ENCODE data around the gene HNRNPA3. TPM values are rescaled to one million over a fixed set of nuclear protein-coding genes. Genes with fewer than 3 reads are reported as not detected.

Gene HNRNPA3
- total and polyA plus RNA-seq, 2 experiments from 2014 or later: 151 to 290 TPM

DNA sequence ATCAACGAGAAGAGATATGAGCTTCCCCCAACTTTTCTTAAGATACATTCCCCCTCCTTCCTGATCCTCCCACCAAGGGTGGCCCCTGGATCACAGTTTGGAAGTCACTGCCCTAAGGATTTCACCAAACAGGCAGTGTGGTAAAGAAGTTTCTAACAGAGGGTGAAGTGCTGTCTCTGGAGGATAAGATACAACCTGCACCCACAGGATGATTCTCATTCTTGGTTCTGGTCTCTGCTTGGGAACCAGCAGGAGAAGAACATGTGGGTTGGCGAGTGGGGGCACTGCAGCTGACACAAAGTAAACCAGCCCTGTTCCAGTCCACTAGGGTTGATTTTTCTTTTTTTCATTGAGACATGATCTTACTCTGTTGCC, 42.6 kb downstream of the HNRNPA3 start (continued):
- TF ChIP-seq, protein P1, sequence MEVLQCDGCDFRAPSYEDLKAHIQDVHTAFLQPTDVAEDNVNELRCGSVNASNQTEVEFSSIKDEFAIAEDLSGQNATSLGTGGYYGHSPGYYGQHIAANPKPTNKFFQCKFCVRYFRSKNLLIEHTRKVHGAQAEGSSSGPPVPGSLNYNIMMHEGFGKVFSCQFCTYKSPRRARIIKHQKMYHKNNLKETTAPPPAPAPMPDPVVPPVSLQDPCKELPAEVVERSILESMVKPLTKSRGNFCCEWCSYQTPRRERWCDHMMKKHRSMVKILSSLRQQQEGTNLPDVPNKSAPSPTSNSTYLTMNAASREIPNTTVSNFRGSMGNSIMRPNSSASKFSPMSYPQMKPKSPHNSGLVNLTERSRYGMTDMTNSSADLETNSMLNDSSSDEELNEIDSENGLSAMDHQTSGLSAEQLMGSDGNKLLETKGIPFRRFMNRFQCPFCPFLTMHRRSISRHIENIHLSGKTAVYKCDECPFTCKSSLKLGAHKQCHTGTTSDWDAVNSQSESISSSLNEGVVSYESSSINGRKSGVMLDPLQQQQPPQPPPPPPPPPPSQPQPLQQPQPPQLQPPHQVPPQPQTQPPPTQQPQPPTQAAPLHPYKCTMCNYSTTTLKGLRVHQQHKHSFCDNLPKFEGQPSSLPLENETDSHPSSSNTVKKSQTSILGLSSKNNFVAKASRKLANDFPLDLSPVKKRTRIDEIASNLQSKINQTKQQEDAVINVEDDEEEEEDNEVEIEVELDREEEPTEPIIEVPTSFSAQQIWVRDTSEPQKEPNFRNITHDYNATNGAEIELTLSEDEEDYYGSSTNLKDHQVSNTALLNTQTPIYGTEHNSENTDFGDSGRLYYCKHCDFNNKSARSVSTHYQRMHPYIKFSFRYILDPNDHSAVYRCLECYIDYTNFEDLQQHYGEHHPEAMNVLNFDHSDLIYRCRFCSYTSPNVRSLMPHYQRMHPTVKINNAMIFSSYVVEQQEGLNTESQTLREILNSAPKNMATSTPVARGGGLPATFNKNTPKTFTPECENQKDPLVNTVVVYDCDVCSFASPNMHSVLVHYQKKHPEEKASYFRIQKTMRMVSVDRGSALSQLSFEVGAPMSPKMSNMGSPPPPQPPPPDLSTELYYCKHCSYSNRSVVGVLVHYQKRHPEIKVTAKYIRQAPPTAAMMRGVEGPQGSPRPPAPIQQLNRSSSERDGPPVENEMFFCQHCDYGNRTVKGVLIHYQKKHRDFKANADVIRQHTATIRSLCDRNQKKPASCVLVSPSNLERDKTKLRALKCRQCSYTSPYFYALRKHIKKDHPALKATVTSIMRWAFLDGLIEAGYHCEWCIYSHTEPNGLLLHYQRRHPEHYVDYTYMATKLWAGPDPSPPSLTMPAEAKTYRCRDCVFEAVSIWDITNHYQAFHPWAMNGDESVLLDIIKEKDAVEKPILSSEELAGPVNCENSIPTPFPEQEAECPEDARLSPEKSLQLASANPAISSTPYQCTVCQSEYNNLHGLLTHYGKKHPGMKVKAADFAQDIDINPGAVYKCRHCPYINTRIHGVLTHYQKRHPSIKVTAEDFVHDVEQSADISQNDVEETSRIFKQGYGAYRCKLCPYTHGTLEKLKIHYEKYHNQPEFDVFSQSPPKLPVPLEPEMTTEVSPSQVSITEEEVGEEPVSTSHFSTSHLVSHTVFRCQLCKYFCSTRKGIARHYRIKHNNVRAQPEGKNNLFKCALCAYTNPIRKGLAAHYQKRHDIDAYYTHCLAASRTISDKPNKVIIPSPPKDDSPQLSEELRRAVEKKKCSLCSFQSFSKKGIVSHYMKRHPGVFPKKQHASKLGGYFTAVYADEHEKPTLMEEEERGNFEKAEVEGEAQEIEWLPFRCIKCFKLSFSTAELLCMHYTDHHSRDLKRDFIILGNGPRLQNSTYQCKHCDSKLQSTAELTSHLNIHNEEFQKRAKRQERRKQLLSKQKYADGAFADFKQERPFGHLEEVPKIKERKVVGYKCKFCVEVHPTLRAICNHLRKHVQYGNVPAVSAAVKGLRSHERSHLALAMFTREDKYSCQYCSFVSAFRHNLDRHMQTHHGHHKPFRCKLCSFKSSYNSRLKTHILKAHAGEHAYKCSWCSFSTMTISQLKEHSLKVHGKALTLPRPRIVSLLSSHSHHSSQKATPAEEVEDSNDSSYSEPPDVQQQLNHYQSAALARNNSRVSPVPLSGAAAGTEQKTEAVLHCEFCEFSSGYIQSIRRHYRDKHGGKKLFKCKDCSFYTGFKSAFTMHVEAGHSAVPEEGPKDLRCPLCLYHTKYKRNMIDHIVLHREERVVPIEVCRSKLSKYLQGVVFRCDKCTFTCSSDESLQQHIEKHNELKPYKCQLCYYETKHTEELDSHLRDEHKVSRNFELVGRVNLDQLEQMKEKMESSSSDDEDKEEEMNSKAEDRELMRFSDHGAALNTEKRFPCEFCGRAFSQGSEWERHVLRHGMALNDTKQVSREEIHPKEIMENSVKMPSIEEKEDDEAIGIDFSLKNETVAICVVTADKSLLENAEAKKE (CRISPR knock-in tag; IDR thresholded peaks at IDR 0.05): no peak
- TF ChIP-seq EZH2phosphoT487 (IDR thresholded peaks at IDR 0.05; ENCODE audit: unreplicated experiment) (no peak), STAT1 (IDR thresholded peaks at IDR 0.05; ENCODE audit: unreplicated experiment) (no peak)

DNA sequence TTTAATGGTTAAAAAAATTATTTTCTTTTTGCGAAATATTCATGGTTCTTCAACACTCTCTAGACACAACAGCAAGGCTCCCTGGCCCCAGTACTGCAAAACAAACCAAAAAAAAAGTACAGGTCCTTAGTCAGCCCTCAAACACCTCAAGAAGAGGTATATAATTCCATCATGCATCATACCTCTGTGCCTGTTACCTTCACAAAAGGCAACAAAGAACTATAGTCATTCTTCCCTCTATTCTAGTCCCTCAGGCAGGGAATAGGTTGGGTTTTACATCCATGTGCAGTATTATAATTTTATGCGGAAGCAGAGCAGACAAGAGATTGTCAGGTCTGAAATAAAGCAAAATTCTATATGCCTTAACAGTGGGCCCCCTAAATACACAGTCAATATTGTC, 43.4 kb downstream of the HNRNPA3 start:
- Histone ChIP-seq H3F3A (replicated peaks; ENCODE audit: low read depth) (no peaks in the 10 kb centered on the region), H3K27ac (ENCODE audit: low read depth) (no peak overlapping the region), H3K4me3 (no peak overlapping the region), H3K27me3 (ENCODE audit: insufficient read depth) (no peaks in the 10 kb centered on the region), H3K4me1 (ENCODE audit: insufficient read depth) (peaks cover 30% of the 10 kb centered on the region), H3K9me2 (ENCODE audit: insufficient read depth) (no peaks in the 10 kb centered on the region), H2AFZ (no peak overlapping the region), H3K4me2 (no peak overlapping the region), H3K36me3 (ENCODE audit: insufficient read depth) (0 out of 2 replicates have a peak, but pooled peaks cover 6% of the 10 kb centered on the region), H3K79me2 (replicated peaks; ENCODE audit: insufficient read depth) (peaks cover 100% of the 10 kb centered on the region), H4K20me1 (replicated peaks; ENCODE audit: insufficient read depth) (peaks cover 53% of the 10 kb centered on the region)
- Mint-ChIP-seq H3K4me3 (no peak overlapping the region), H3K4me1 (peaks cover 51% of the 10 kb centered on the region), H3K36me3 (ENCODE audit: low read depth) (peaks cover 39% of the 10 kb centered on the region), H3K27ac (no peak overlapping the region), H3K9me3 (peaks cover 21% of the 10 kb centered on the region), H3K27me3 (ENCODE audit: insufficient read depth, low read depth, poor library complexity) (peaks cover 10% of the 10 kb centered on the region)
- DNase-seq (ENCODE audit: low spot score) (no peak), ATAC-seq (no peak)
- TF ChIP-seq POLR2AphosphoS5 (IDR thresholded peaks at IDR 0.05; ENCODE audit: low read depth) (no peak), ZNF331 (CRISPR knock-in tag; IDR thresholded peaks at IDR 0.05; ENCODE audit: low read depth) (no peak), JUNB (IDR thresholded peaks at IDR 0.05; ENCODE audit: unreplicated experiment) (no peak), NANOG (IDR thresholded peaks at IDR 0.05; ENCODE audit: borderline replicate concordance) (no peak), STAT1 (IDR thresholded peaks at IDR 0.05; ENCODE audit: unreplicated experiment) (no peak), ZNF114 (CRISPR knock-in tag; IDR thresholded peaks at IDR 0.05) (no peak), CREB1 (CRISPR knock-in tag; IDR thresholded peaks at IDR 0.05; ENCODE audit: low read depth) (no peak), EZH2phosphoT487 (IDR thresholded peaks at IDR 0.05; ENCODE audit: unreplicated experiment) (no peak)
- TF ChIP-seq, protein P2, sequence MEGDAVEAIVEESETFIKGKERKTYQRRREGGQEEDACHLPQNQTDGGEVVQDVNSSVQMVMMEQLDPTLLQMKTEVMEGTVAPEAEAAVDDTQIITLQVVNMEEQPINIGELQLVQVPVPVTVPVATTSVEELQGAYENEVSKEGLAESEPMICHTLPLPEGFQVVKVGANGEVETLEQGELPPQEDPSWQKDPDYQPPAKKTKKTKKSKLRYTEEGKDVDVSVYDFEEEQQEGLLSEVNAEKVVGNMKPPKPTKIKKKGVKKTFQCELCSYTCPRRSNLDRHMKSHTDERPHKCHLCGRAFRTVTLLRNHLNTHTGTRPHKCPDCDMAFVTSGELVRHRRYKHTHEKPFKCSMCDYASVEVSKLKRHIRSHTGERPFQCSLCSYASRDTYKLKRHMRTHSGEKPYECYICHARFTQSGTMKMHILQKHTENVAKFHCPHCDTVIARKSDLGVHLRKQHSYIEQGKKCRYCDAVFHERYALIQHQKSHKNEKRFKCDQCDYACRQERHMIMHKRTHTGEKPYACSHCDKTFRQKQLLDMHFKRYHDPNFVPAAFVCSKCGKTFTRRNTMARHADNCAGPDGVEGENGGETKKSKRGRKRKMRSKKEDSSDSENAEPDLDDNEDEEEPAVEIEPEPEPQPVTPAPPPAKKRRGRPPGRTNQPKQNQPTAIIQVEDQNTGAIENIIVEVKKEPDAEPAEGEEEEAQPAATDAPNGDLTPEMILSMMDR (conservative IDR thresholded peaks at IDR 0.05; ENCODE audit: low read depth in 2 of 2): no peak
- TF ChIP-seq, protein P3, sequence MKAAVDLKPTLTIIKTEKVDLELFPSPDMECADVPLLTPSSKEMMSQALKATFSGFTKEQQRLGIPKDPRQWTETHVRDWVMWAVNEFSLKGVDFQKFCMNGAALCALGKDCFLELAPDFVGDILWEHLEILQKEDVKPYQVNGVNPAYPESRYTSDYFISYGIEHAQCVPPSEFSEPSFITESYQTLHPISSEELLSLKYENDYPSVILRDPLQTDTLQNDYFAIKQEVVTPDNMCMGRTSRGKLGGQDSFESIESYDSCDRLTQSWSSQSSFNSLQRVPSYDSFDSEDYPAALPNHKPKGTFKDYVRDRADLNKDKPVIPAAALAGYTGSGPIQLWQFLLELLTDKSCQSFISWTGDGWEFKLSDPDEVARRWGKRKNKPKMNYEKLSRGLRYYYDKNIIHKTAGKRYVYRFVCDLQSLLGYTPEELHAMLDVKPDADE (IDR thresholded peaks at IDR 0.05): no peak
- TF ChIP-seq, protein P4, sequence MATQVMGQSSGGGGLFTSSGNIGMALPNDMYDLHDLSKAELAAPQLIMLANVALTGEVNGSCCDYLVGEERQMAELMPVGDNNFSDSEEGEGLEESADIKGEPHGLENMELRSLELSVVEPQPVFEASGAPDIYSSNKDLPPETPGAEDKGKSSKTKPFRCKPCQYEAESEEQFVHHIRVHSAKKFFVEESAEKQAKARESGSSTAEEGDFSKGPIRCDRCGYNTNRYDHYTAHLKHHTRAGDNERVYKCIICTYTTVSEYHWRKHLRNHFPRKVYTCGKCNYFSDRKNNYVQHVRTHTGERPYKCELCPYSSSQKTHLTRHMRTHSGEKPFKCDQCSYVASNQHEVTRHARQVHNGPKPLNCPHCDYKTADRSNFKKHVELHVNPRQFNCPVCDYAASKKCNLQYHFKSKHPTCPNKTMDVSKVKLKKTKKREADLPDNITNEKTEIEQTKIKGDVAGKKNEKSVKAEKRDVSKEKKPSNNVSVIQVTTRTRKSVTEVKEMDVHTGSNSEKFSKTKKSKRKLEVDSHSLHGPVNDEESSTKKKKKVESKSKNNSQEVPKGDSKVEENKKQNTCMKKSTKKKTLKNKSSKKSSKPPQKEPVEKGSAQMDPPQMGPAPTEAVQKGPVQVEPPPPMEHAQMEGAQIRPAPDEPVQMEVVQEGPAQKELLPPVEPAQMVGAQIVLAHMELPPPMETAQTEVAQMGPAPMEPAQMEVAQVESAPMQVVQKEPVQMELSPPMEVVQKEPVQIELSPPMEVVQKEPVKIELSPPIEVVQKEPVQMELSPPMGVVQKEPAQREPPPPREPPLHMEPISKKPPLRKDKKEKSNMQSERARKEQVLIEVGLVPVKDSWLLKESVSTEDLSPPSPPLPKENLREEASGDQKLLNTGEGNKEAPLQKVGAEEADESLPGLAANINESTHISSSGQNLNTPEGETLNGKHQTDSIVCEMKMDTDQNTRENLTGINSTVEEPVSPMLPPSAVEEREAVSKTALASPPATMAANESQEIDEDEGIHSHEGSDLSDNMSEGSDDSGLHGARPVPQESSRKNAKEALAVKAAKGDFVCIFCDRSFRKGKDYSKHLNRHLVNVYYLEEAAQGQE (IDR thresholded peaks at IDR 0.05; ENCODE audit: unreplicated experiment): no peak
